ENCODE measurements around the gene GABRB3.

GRCh38 chr15:26562336-26562735, 210.5 kb downstream of the GABRB3 start:
- TF ChIP-seq CTCF (IDR thresholded peaks at IDR 0.05; ENCODE audit: extremely low read depth in 1 of 2, insufficient read depth in 1 of 2, low read depth in 1 of 2, low read length in 2 of 2) = no peak
- no peak for TF ChIP-seq EZH2 (IDR thresholded peaks at IDR 0.05; ENCODE audit: borderline replicate concordance, low read depth, low read length, severe bottlenecking)
- TF ChIP-seq POLR2AphosphoS5 (IDR thresholded peaks at IDR 0.05; ENCODE audit: insufficient read depth, low read depth, low read length) = no peak
- TF ChIP-seq POLR2A (IDR thresholded peaks at IDR 0.05; ENCODE audit: low read depth, low read length) = no peak
- TF ChIP-seq JUN (IDR thresholded peaks at IDR 0.05; ENCODE audit: borderline replicate concordance, insufficient read depth, insufficient read length, low read depth) = no peak
- TF ChIP-seq FOS (IDR thresholded peaks at IDR 0.05; ENCODE audit: borderline replicate concordance, insufficient read depth, low read length) = no peak
- TF ChIP-seq MAX (IDR thresholded peaks at IDR 0.05; ENCODE audit: insufficient read depth, insufficient read length) = no peak

Data from endothelial cell of umbilical vein (primary cell).